Activated CD4-positive, alpha-beta T cell treated with anti-CD3 and anti-CD28 coated beads, Interleukin-2, amount 10 ng/mL, durations not matched to agents 24 days and 14 days (primary cell): Measurements from ENCODE around the gene WWTR1. TPM values are rescaled to one million over a fixed set of nuclear protein-coding genes. Genes with fewer than 3 reads are reported as not detected.
A peak's percentile ranks its signal among the peaks of the same experiment; 100 is the strongest.

Source experiments
- DNase-seq: peaks from one replicate; pipeline ENCODE4 v3.0.0; 2022
- H3K27ac Mint-ChIP-seq: one replicate; pipeline ENCODE4 v1.8.0; 2022; ENCODE audit warnings: mild to moderate bottlenecking, mixed read lengths
- H3K27me3 Mint-ChIP-seq: one replicate; pipeline ENCODE4 v1.8.0; 2022; ENCODE audit warnings: mixed read lengths
- H3K36me3 Mint-ChIP-seq: one replicate; pipeline ENCODE4 v1.8.0; 2022; ENCODE audit warnings: low read depth, mild to moderate bottlenecking, mixed read lengths
- H3K4me1 Mint-ChIP-seq: one replicate; pipeline ENCODE4 v1.8.0; 2021; ENCODE audit warnings: mixed read lengths
- H3K4me3 Mint-ChIP-seq: one replicate; pipeline ENCODE4 v1.8.0; 2022; ENCODE audit warnings: mild to moderate bottlenecking, moderate library complexity, mixed read lengths
- H3K9me3 Mint-ChIP-seq: one replicate; pipeline ENCODE4 v1.8.0; 2021; ENCODE audit warnings: mixed read lengths
- intact Hi-C: fragments of 100-400 bp; cut with micrococcal nuclease; formaldehyde crosslinking; loops from one replicate; pipeline ENCODE4 v1.15.1; 2023
- total RNA-seq: library from RNA; stranded (reverse); gene quantifications from 2 replicates; pipeline ENCODE4 v1.2.3, GENCODE V29; 2022

The WWTR1 gene
- total RNA-seq, 1 donor from 2014 or later = 0.75 TPM

GRCh38 chr3:149585401-149585726, 72.5 kb downstream of the WWTR1 start:
- Mint-ChIP-seq H3K27me3 (peaks cover 34% of the 10 kb centered on the region), H3K9me3 (no peaks in the 10 kb centered on the region), H3K4me1 (peaks cover 9% of the 10 kb centered on the region), H3K4me3 (no peak overlapping the region), H3K36me3 (no peaks in the 10 kb centered on the region), H3K27ac (no peak overlapping the region)
- intact Hi-C loops = no loop called here
- DNase-seq = no peak

- H3K4me1 Mint-ChIP-seq = peaks cover 22% of the 10 kb centered on the region
- no peak for DNase-seq
- no peak overlapping the region for H3K27ac Mint-ChIP-seq
- no peaks in the 10 kb centered on the region for H3K9me3 Mint-ChIP-seq
- intact Hi-C loops = no loop called here
- no peaks in the 10 kb centered on the region for H3K36me3 Mint-ChIP-seq
- no peak overlapping the region for H3K4me3 Mint-ChIP-seq
- peaks cover 32% of the 10 kb centered on the region for H3K27me3 Mint-ChIP-seq
These were observed 73.7 kb downstream of the WWTR1 start for GRCh38 chr3:149583921-149584635.

- Mint-ChIP-seq H3K4me3 (no peak overlapping the region), H3K4me1 (peaks cover 23% of the 10 kb centered on the region), H3K27me3 (peaks cover 28% of the 10 kb centered on the region), H3K27ac (no peak overlapping the region), H3K9me3 (no peaks in the 10 kb centered on the region), H3K36me3 (no peaks in the 10 kb centered on the region)
- no peak for DNase-seq
- intact Hi-C loops = no loop called here
These were observed 75.4 kb downstream of the WWTR1 start for GRCh38 chr3:149582395-149582794.

- intact Hi-C loops = no loop called here
- DNase-seq = no peak
- Mint-ChIP-seq H3K27me3 (peaks cover 25% of the 10 kb centered on the region), H3K9me3 (no peaks in the 10 kb centered on the region), H3K36me3 (no peaks in the 10 kb centered on the region), H3K4me1 (peaks cover 23% of the 10 kb centered on the region), H3K27ac (no peak overlapping the region), H3K4me3 (no peak overlapping the region)
These were observed 76.0 kb downstream of the WWTR1 start for GRCh38 chr3:149581681-149582370.

GRCh38 chr3:149581248-149581647, 76.6 kb downstream of the WWTR1 start:
- DNase-seq = no peak
- intact Hi-C loops = no loop called here
- Mint-ChIP-seq H3K4me1 (peaks cover 27% of the 10 kb centered on the region), H3K9me3 (no peaks in the 10 kb centered on the region), H3K36me3 (no peaks in the 10 kb centered on the region), H3K27ac (no peak overlapping the region), H3K4me3 (no peak overlapping the region), H3K27me3 (peaks cover 21% of the 10 kb centered on the region)

GRCh38 chr3:149579838-149580542, 77.8 kb downstream of the WWTR1 start:
- H3K4me3 Mint-ChIP-seq = no peak overlapping the region
- no peaks in the 10 kb centered on the region for H3K36me3 Mint-ChIP-seq
- no peaks in the 10 kb centered on the region for H3K9me3 Mint-ChIP-seq
- peaks cover 38% of the 10 kb centered on the region for H3K4me1 Mint-ChIP-seq
- H3K27me3 Mint-ChIP-seq = peaks cover 16% of the 10 kb centered on the region
- peak; percentile 59 for DNase-seq
- no peak overlapping the region for H3K27ac Mint-ChIP-seq
- intact Hi-C loops = loop anchor here (1.0 to 5.0 kb wide), 2 partner anchors 40 to 232 kb away; partner anchors contain the start of gene RNF13

- H3K27ac Mint-ChIP-seq = no peak overlapping the region
- intact Hi-C loops = loop anchor here (5.0 kb wide), 1 partner anchor 233 kb away; the partner anchor contains the start of gene RNF13
- H3K27me3 Mint-ChIP-seq = peaks cover 9% of the 10 kb centered on the region
- no peak for DNase-seq
- peaks cover 2% of the 10 kb centered on the region for H3K9me3 Mint-ChIP-seq
- H3K36me3 Mint-ChIP-seq = peaks cover 2% of the 10 kb centered on the region
- peaks cover 42% of the 10 kb centered on the region for H3K4me1 Mint-ChIP-seq
- H3K4me3 Mint-ChIP-seq = no peak overlapping the region
These were observed 78.7 kb downstream of the WWTR1 start for GRCh38 chr3:149579161-149579560.

- Mint-ChIP-seq H3K27ac (no peak overlapping the region), H3K9me3 (peaks cover 6% of the 10 kb centered on the region), H3K27me3 (peaks cover 2% of the 10 kb centered on the region), H3K36me3 (peaks cover 3% of the 10 kb centered on the region), H3K4me3 (no peak overlapping the region), H3K4me1 (peaks cover 46% of the 10 kb centered on the region)
- intact Hi-C loops = loop anchor here (5.0 kb wide), 1 partner anchor 234 kb away; the partner anchor contains the start of gene RNF13
- DNase-seq = no peak
These were observed 80.0 kb downstream of the WWTR1 start for GRCh38 chr3:149577801-149578200.

GRCh38 chr3:149575961-149576564, 81.8 kb downstream of the WWTR1 start:
- H3K36me3 Mint-ChIP-seq = peaks cover 3% of the 10 kb centered on the region
- H3K4me3 Mint-ChIP-seq = no peak overlapping the region
- peaks cover 6% of the 10 kb centered on the region for H3K9me3 Mint-ChIP-seq
- DNase-seq = no peak
- intact Hi-C loops = loop anchor here (1.0 to 5.0 kb wide), 2 partner anchors 127 to 236 kb away; partner anchors contain the start of gene RNF13
- no peak overlapping the region for H3K27ac Mint-ChIP-seq
- peaks cover 45% of the 10 kb centered on the region for H3K4me1 Mint-ChIP-seq
- H3K27me3 Mint-ChIP-seq = no peaks in the 10 kb centered on the region

- intact Hi-C loops = loop anchor here (5.0 kb wide), 1 partner anchor 237 kb away; the partner anchor contains the start of gene RNF13
- Mint-ChIP-seq H3K27ac (no peak overlapping the region), H3K4me1 (peaks cover 40% of the 10 kb centered on the region)
These were observed 82.4 kb downstream of the WWTR1 start for GRCh38 chr3:149575213-149575960.

GRCh38 chr3:149572796-149573414, 84.9 kb downstream of the WWTR1 start:
- peaks cover 3% of the 10 kb centered on the region for H3K36me3 Mint-ChIP-seq
- H3K27ac Mint-ChIP-seq = no peak overlapping the region
- peaks cover 27% of the 10 kb centered on the region for H3K4me1 Mint-ChIP-seq
- H3K9me3 Mint-ChIP-seq = peaks cover 6% of the 10 kb centered on the region
- no peak for DNase-seq
- no peak overlapping the region for H3K4me3 Mint-ChIP-seq
- H3K27me3 Mint-ChIP-seq = no peaks in the 10 kb centered on the region
- intact Hi-C loops = no loop called here

More at GRCh38 chr3:149575213-149575960, 82.4 kb downstream of the WWTR1 start:
- Mint-ChIP-seq H3K4me3 (no peak overlapping the region), H3K9me3 (peaks cover 6% of the 10 kb centered on the region), H3K27me3 (no peaks in the 10 kb centered on the region), H3K36me3 (peaks cover 3% of the 10 kb centered on the region)
- DNase-seq = no peak

GRCh38 chr3:149571381-149571780, 86.4 kb downstream of the WWTR1 start:
- Mint-ChIP-seq H3K27me3 (peaks cover 7% of the 10 kb centered on the region), H3K4me1 (peaks cover 23% of the 10 kb centered on the region), H3K36me3 (peaks cover 3% of the 10 kb centered on the region), H3K9me3 (peaks cover 6% of the 10 kb centered on the region), H3K4me3 (no peak overlapping the region), H3K27ac (no peak overlapping the region)
- intact Hi-C loops = no loop called here
- no peak for DNase-seq

GRCh38 chr3:149570016-149570415, 87.8 kb downstream of the WWTR1 start:
- peaks cover 9% of the 10 kb centered on the region for H3K27me3 Mint-ChIP-seq
- no peak overlapping the region for H3K4me3 Mint-ChIP-seq
- intact Hi-C loops = no loop called here
- peaks cover 11% of the 10 kb centered on the region for H3K4me1 Mint-ChIP-seq
- peaks cover 3% of the 10 kb centered on the region for H3K36me3 Mint-ChIP-seq
- H3K27ac Mint-ChIP-seq = no peak overlapping the region
- no peak for DNase-seq
- H3K9me3 Mint-ChIP-seq = peaks cover 6% of the 10 kb centered on the region
